Mammary epithelial cell (primary cell): Measurements from ENCODE around the gene PASK.

ENCODE experiments used
- CTCF ChIP-seq, 2 donors: IDR thresholded peaks in 1 of 2; conservative IDR thresholded peaks in 1 of 2; 2 replicates each; pipeline ENCODE4 v1.5.1; 2011 to 2012; ENCODE audit warnings: inconsistent platforms in 2 of 2, low read length in 2 of 2, mild to moderate bottlenecking in 2 of 2, control low read depth in 1 of 2, low read depth in 1 of 2; ENCODE audit not compliant: insufficient read depth in 1 of 2; ENCODE audit errors: extremely low read depth in 1 of 2
- EZH2 ChIP-seq: IDR thresholded peaks from 2 replicates; pipeline ENCODE4 v1.6.1; 2012; ENCODE audit warnings: low read length, inconsistent platforms, borderline replicate concordance

GRCh38 chr2:241148239-241148638 lies 1.0 kb downstream of the PASK start:
- TF ChIP-seq CTCF (conservative IDR thresholded peaks at IDR 0.05 in 1 of 2, IDR thresholded peaks at IDR 0.05 in 1 of 2; ENCODE audit: extremely low read depth in 1 of 2, insufficient read depth in 1 of 2, low read depth in 1 of 2, low read length in 2 of 2) (no peak), EZH2 (no peak)
